Measurements from ENCODE around the gene ALG5. TPM values are rescaled to one million over a fixed set of nuclear protein-coding genes. Genes with fewer than 3 reads are reported as not detected.

ALG5 gene
- total RNA-seq, 2 experiments from 2014 or later = 21.1 to 28.3 TPM

- ChIA-PET POLR2A (no interaction called here), CTCF (no interaction called here)
- no peaks in the 10 kb centered on the region for H3K27me3 Mint-ChIP-seq
- no peak overlapping the region for H3K27ac Mint-ChIP-seq
- DNase-seq (no peak), ATAC-seq (no peak)
- no peak overlapping the region for H3K4me3 Mint-ChIP-seq
- intact Hi-C loops (cut with DNase I, micrococcal nuclease) = no loop called here
- no peaks in the 10 kb centered on the region for H3K4me1 Mint-ChIP-seq
- H3K36me3 Mint-ChIP-seq (ENCODE audit: low read depth) = peaks cover 51% of the 10 kb centered on the region
- no peaks in the 10 kb centered on the region for H3K9me3 Mint-ChIP-seq (ENCODE audit: low read depth)
Observed at GRCh38 chr13:37014609-37015008, 15.5 kb upstream of the ALG5 start.

- DNase-seq = no peak
- intact Hi-C loops (cut with DNase I, micrococcal nuclease) = no loop called here
- Mint-ChIP-seq H3K27ac (no peak overlapping the region), H3K27me3 (no peaks in the 10 kb centered on the region), H3K4me1 (peaks cover 6% of the 10 kb centered on the region), H3K9me3 (ENCODE audit: low read depth) (no peaks in the 10 kb centered on the region), H3K4me3 (no peak overlapping the region), H3K36me3 (ENCODE audit: low read depth) (peaks cover 56% of the 10 kb centered on the region)
- POLR2A ChIA-PET = no interaction called here
- ATAC-seq = no peak
- CTCF ChIA-PET = interaction anchor here (1.3 to 4.1 kb wide), 3 partner anchors 10 to 22 kb away, joined by 4 to 17 read pairs (median 5); partner anchors contain the start of gene EXOSC8
Observed at GRCh38 chr13:37011788-37012187, 12.6 kb upstream of the ALG5 start.

- no peaks in the 10 kb centered on the region for H3K27me3 Mint-ChIP-seq
- H3K36me3 Mint-ChIP-seq (ENCODE audit: low read depth) = peaks cover 56% of the 10 kb centered on the region
- ChIA-PET CTCF (interaction anchor here (1.2 to 4.1 kb wide), 2 partner anchors 9 to 11 kb away, joined by 3 to 17 read pairs; partner anchors contain the start of gene EXOSC8), POLR2A (interaction anchor here (0.7 kb wide), 1 partner anchor 15 kb away, joined by 4 read pairs; no protein-coding TSS in a partner anchor)
- H3K9me3 Mint-ChIP-seq (ENCODE audit: low read depth) = no peaks in the 10 kb centered on the region
- DNase-seq (no peak), ATAC-seq (peak; percentile 47)
- peaks cover 7% of the 10 kb centered on the region for H3K4me1 Mint-ChIP-seq
- H3K27ac Mint-ChIP-seq = no peak overlapping the region
- intact Hi-C loops (cut with DNase I, micrococcal nuclease) = no loop called here
- no peak overlapping the region for H3K4me3 Mint-ChIP-seq
Observed at GRCh38 chr13:37011002-37011401, 11.9 kb upstream of the ALG5 start.

- POLR2A ChIA-PET = interaction anchor here (0.7 kb wide), 1 partner anchor 15 kb away, joined by 4 read pairs; no protein-coding TSS in a partner anchor
- DNase-seq (no peak), ATAC-seq (no peak)
- Mint-ChIP-seq H3K9me3 (ENCODE audit: low read depth) (no peaks in the 10 kb centered on the region), H3K36me3 (ENCODE audit: low read depth) (peaks cover 56% of the 10 kb centered on the region), H3K4me3 (no peak overlapping the region), H3K27ac (peak overlapping the region; percentile 67), H3K27me3 (no peaks in the 10 kb centered on the region), H3K4me1 (peaks cover 13% of the 10 kb centered on the region)
- CTCF ChIA-PET = interaction anchor here (1.2 to 4.1 kb wide), 2 partner anchors 9 to 11 kb away, joined by 3 to 17 read pairs; partner anchors contain the start of gene EXOSC8
- intact Hi-C loops (cut with DNase I, micrococcal nuclease) = no loop called here
Observed at GRCh38 chr13:37010424-37010823, 11.3 kb upstream of the ALG5 start.

- intact Hi-C loops (cut with DNase I, micrococcal nuclease) = no loop called here
Observed at GRCh38 chr13:37009692-37010091, 10.6 kb upstream of the ALG5 start.

GRCh38 chr13:37001921-37002250, 2.7 kb upstream of the ALG5 start:
- peaks cover 48% of the 10 kb centered on the region for H3K36me3 Mint-ChIP-seq (ENCODE audit: low read depth)
- ChIA-PET CTCF (interaction anchor here (3.2 kb wide), 1 partner anchor 10 kb away, joined by 17 read pairs; no protein-coding TSS in a partner anchor), POLR2A (no interaction called here)
- no peak for ATAC-seq
- peak overlapping the region; percentile 97 for H3K4me3 Mint-ChIP-seq
- DNase-seq = no peak
- H3K9me3 Mint-ChIP-seq (ENCODE audit: low read depth) = no peaks in the 10 kb centered on the region
- H3K27me3 Mint-ChIP-seq = no peaks in the 10 kb centered on the region
- peaks cover 29% of the 10 kb centered on the region for H3K4me1 Mint-ChIP-seq
- H3K27ac Mint-ChIP-seq = peak overlapping the region; percentile 100
- intact Hi-C loops (cut with DNase I, micrococcal nuclease) = no loop called here

More at GRCh38 chr13:37009692-37010091, 10.6 kb upstream of the ALG5 start:
- ATAC-seq (no peak), DNase-seq (no peak)
- H3K4me3 Mint-ChIP-seq = no peak overlapping the region
- H3K27ac Mint-ChIP-seq = peak overlapping the region; percentile 74
- H3K27me3 Mint-ChIP-seq = no peaks in the 10 kb centered on the region
- POLR2A ChIA-PET = no interaction called here
- no peaks in the 10 kb centered on the region for H3K9me3 Mint-ChIP-seq (ENCODE audit: low read depth)
- H3K4me1 Mint-ChIP-seq = peaks cover 16% of the 10 kb centered on the region
- H3K36me3 Mint-ChIP-seq (ENCODE audit: low read depth) = peaks cover 53% of the 10 kb centered on the region
- CTCF ChIA-PET = interaction anchor here (4.1 kb wide), 1 partner anchor 8 kb away, joined by 17 read pairs; the partner anchor contains the start of gene EXOSC8

GRCh38 chr13:36998624-36999041, 507 bp downstream of the ALG5 start:
- no peak for ATAC-seq
- Mint-ChIP-seq H3K27me3 (no peaks in the 10 kb centered on the region), H3K4me1 (peaks cover 29% of the 10 kb centered on the region), H3K9me3 (ENCODE audit: low read depth) (no peaks in the 10 kb centered on the region), H3K4me3 (peak overlapping the region; percentile 97), H3K36me3 (ENCODE audit: low read depth) (peaks cover 41% of the 10 kb centered on the region), H3K27ac (peak overlapping the region; percentile 100)
- POLR2A ChIA-PET = no interaction called here
- CTCF ChIA-PET = interaction anchor here (0.6 kb wide), 1 partner anchor 25 kb away, joined by 3 read pairs; no protein-coding TSS in a partner anchor
- DNase-seq = peak; percentile 35
- intact Hi-C loops (cut with DNase I, micrococcal nuclease) = loop anchor here (1.0 to 2.0 kb wide), 3 partner anchors 61 to 652 kb away; partner anchors contain the start of genes SUPT20H (in 2 of the 2) and SPART (in 1 of the 2)

GRCh38 chr13:36997716-36998427, 1.3 kb downstream of the ALG5 start:
- H3K9me3 Mint-ChIP-seq (ENCODE audit: low read depth) = no peaks in the 10 kb centered on the region
- DNase-seq (no peak), ATAC-seq (no peak)
- H3K27me3 Mint-ChIP-seq = no peaks in the 10 kb centered on the region
- CTCF ChIA-PET = interaction anchor here (1.1 kb wide), 1 partner anchor 10 kb away, joined by 3 read pairs; no protein-coding TSS in a partner anchor
- H3K27ac Mint-ChIP-seq = peak overlapping the region; percentile 100
- POLR2A ChIA-PET = no interaction called here
- peak overlapping the region; percentile 97 for H3K4me3 Mint-ChIP-seq
- intact Hi-C loops (cut with DNase I, micrococcal nuclease) = loop anchor here in 1 of 2 experiments (2.0 kb wide), 1 partner anchor 177 kb away; no protein-coding TSS in a partner anchor
- peaks cover 35% of the 10 kb centered on the region for H3K36me3 Mint-ChIP-seq (ENCODE audit: low read depth)
- peaks cover 26% of the 10 kb centered on the region for H3K4me1 Mint-ChIP-seq

- Mint-ChIP-seq H3K27ac (no peak overlapping the region), H3K36me3 (ENCODE audit: low read depth) (peaks cover 65% of the 10 kb centered on the region), H3K9me3 (ENCODE audit: low read depth) (no peaks in the 10 kb centered on the region), H3K27me3 (no peaks in the 10 kb centered on the region), H3K4me1 (peaks cover 13% of the 10 kb centered on the region), H3K4me3 (no peak overlapping the region)
- ChIA-PET CTCF (interaction anchor here (1.4 to 2.0 kb wide), 2 partner anchors 7 to 9 kb away, joined by 3 to 10 read pairs; partner anchors contain the start of gene ALG5), POLR2A (no interaction called here)
- intact Hi-C loops (cut with DNase I, micrococcal nuclease) = no loop called here
- no peak for DNase-seq
- no peak for ATAC-seq
Observed at GRCh38 chr13:36992362-36992761, 6.8 kb downstream of the ALG5 start.

GRCh38 chr13:36986462-36987240, 12.5 kb downstream of the ALG5 start:
- intact Hi-C loops (cut with DNase I, micrococcal nuclease) = no loop called here
- ChIA-PET CTCF (interaction anchor here (0.7 to 1.1 kb wide), 3 partner anchors 11 to 43 kb away, joined by 3 read pairs; no protein-coding TSS in a partner anchor), POLR2A (no interaction called here)
- H3K27me3 Mint-ChIP-seq = no peaks in the 10 kb centered on the region
- ATAC-seq (no peak), DNase-seq (no peak)
- H3K36me3 Mint-ChIP-seq (ENCODE audit: low read depth) = peaks cover 60% of the 10 kb centered on the region
- H3K9me3 Mint-ChIP-seq (ENCODE audit: low read depth) = no peaks in the 10 kb centered on the region
- peak overlapping the region; percentile 4 for H3K27ac Mint-ChIP-seq
- H3K4me3 Mint-ChIP-seq = no peak overlapping the region
- H3K4me1 Mint-ChIP-seq = no peaks in the 10 kb centered on the region

- ChIA-PET CTCF (interaction anchor here (0.9 to 2.9 kb wide), 7 partner anchors 8 to 166 kb away, joined by 3 to 11 read pairs (median 4); no protein-coding TSS in a partner anchor), POLR2A (no interaction called here)
- no peak overlapping the region for H3K4me3 Mint-ChIP-seq
- H3K27me3 Mint-ChIP-seq = no peaks in the 10 kb centered on the region
- H3K9me3 Mint-ChIP-seq (ENCODE audit: low read depth) = no peaks in the 10 kb centered on the region
- DNase-seq (no peak), ATAC-seq (no peak)
- no peaks in the 10 kb centered on the region for H3K4me1 Mint-ChIP-seq
- peaks cover 36% of the 10 kb centered on the region for H3K36me3 Mint-ChIP-seq (ENCODE audit: low read depth)
- no peak overlapping the region for H3K27ac Mint-ChIP-seq
- intact Hi-C loops (cut with DNase I, micrococcal nuclease) = loop anchor here in 1 of 2 experiments (1.0 to 5.0 kb wide), 3 partner anchors 123 to 559 kb away; partner anchors contain the start of gene RFXAP
Observed at GRCh38 chr13:36981156-36981743, 17.9 kb downstream of the ALG5 start.

Data from activated CD4-positive, alpha-beta T cell treated with anti-CD3 and anti-CD28 coated beads for 36 hours (primary cell).